ENCODE data around the gene CCDC107. TPM values are rescaled to one million over a fixed set of nuclear protein-coding genes. Genes with fewer than 3 reads are reported as not detected.
"Not testable (repeated sequence)": the region's sequence is repeated elsewhere in the genome, so short reads cannot be mapped to it uniquely, and the experiment has no call there.

The CCDC107 gene
- total RNA-seq, 1 donor from 2014 or later: 52.2 TPM

DNA sequence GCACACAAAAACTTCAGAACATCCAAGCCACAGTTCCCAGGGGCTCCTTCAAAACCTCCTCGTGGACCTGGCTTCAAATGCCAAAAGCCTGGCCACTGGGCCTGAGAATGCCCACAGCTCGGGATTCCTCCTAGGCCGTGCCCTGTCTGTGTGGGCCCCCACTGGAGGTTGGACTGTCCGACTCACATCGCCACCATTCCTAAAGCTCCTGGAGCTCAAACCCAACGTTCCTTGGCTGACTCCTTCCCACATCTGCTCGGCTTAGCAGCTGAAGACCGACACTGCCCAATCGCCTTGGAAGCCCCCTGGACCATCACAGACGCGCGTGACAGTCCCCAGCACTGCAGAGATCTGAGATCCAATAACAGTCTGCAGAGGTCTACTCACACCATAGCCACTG lies 15.0 kb upstream of the CCDC107 start:
- no peaks in the 10 kb centered on the region for H3K27me3 Mint-ChIP-seq (ENCODE audit: low read depth)
- TF ChIP-seq, protein P1, sequence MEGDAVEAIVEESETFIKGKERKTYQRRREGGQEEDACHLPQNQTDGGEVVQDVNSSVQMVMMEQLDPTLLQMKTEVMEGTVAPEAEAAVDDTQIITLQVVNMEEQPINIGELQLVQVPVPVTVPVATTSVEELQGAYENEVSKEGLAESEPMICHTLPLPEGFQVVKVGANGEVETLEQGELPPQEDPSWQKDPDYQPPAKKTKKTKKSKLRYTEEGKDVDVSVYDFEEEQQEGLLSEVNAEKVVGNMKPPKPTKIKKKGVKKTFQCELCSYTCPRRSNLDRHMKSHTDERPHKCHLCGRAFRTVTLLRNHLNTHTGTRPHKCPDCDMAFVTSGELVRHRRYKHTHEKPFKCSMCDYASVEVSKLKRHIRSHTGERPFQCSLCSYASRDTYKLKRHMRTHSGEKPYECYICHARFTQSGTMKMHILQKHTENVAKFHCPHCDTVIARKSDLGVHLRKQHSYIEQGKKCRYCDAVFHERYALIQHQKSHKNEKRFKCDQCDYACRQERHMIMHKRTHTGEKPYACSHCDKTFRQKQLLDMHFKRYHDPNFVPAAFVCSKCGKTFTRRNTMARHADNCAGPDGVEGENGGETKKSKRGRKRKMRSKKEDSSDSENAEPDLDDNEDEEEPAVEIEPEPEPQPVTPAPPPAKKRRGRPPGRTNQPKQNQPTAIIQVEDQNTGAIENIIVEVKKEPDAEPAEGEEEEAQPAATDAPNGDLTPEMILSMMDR (IDR thresholded peaks at IDR 0.05): no peak
- peaks cover 20% of the 10 kb centered on the region for H3K4me1 Mint-ChIP-seq (ENCODE audit: low read depth)
- H3K4me3 Mint-ChIP-seq (ENCODE audit: unreplicated experiment): no peak overlapping the region
- peaks cover 4% of the 10 kb centered on the region for H3K36me3 Mint-ChIP-seq (ENCODE audit: low read depth)
- DNase-seq (ENCODE audit: low spot score): no peak
- no peaks in the 10 kb centered on the region for H3K9me3 Mint-ChIP-seq (ENCODE audit: low read depth)
- H3K27ac Mint-ChIP-seq (ENCODE audit: unreplicated experiment): no peak overlapping the region

DNA sequence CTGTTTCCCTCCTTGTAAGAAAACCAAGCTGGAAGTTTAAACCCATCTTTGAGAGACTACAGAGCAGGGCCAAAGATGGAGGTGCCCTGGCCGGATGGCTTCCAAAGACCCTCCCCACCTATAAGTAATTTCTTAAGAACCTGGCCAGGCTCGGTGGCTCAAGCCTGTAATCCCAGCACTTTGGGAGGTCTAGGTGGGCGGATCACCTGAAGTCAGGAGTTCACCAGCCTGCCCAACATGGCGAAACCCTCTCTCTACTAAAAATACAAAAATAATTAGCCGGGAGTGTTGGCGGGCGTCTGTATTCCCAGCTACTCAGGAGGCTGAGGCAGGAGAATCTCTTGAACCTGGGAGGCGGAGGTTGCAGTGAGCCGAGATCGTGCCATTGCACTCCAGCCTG lies 12.4 kb upstream of the CCDC107 start:
- H3K36me3 Mint-ChIP-seq (ENCODE audit: low read depth); H3K9me3 Mint-ChIP-seq (ENCODE audit: low read depth); H3K27me3 Mint-ChIP-seq (ENCODE audit: low read depth); H3K27ac Mint-ChIP-seq (ENCODE audit: unreplicated experiment); DNase-seq (ENCODE audit: low spot score): not testable (repeated sequence)
- peaks cover 22% of the 10 kb centered on the region for H3K4me1 Mint-ChIP-seq (ENCODE audit: low read depth)
- H3K4me3 Mint-ChIP-seq (ENCODE audit: unreplicated experiment): peak overlapping the region; percentile 85

DNA sequence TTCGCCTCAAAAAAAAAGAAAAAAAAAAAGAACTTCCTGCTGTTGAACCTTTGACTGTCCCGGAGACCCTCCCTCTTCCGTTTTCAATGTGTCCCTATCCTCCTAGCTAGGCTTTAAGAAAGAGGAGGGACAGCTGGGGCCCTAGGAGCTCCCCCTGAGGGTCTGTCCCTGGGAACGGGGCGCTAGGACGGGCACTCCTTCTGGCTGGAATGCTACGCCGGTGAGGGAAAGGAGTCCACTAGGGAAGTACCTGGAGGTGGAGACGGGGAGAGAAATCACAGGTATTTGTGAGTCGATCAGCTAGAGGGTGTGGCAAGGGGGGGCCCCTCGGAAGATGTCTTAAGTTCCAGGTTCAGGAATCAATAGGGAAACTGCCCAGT lies 11.9 kb upstream of the CCDC107 start:
- DNase-seq (ENCODE audit: low spot score): no peak
- H3K4me3 Mint-ChIP-seq (ENCODE audit: unreplicated experiment): peak overlapping the region; percentile 85
- H3K27me3 Mint-ChIP-seq (ENCODE audit: low read depth): no peaks in the 10 kb centered on the region
- peak overlapping the region; percentile 87 for H3K27ac Mint-ChIP-seq (ENCODE audit: unreplicated experiment)
- H3K9me3 Mint-ChIP-seq (ENCODE audit: low read depth): no peaks in the 10 kb centered on the region
- H3K4me1 Mint-ChIP-seq (ENCODE audit: low read depth): peaks cover 22% of the 10 kb centered on the region
- H3K36me3 Mint-ChIP-seq (ENCODE audit: low read depth): no peaks in the 10 kb centered on the region
- TF ChIP-seq, protein P1 (IDR thresholded peaks at IDR 0.05): no peak

DNA sequence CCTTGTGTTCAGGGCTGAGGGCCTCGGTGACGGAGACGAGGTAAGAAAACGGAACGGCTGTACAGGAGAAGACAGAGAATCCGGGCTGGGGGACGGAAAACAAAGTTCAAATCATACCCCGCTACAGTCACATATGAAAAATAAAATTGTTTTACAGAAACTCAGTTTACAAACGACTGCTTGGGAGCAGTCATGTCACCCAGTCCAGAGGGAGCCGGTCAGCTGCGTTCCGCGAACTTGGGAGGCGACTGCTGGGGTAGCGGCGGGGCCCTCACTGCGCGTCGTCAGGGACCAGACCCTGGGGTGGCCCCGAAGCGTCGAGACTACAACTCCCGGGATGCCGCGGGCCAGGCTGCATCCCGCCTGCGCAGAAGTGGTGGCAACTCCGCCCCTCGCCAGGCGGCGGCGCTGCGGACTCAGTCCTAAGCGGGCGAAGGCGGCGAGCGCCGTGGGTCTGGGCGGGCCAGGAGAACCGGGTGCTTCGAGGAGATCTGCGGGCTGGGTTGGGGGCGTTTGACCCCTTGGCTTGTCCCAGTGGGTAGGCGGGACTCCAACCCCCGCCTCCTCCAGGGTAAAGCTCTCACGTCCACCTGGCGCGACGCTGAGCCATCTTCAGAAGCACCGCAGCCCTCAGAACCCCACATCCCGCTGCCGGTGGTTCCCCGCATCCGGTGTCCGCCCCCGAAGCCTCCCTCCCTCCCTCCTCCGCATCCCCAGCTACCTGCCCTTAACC lies 11.4 kb upstream of the CCDC107 start:
- TF ChIP-seq, protein P1 (IDR thresholded peaks at IDR 0.05): peak; percentile 89
- H3K27me3 Mint-ChIP-seq (ENCODE audit: low read depth): no peaks in the 10 kb centered on the region
- H3K9me3 Mint-ChIP-seq (ENCODE audit: low read depth): no peaks in the 10 kb centered on the region
- H3K36me3 Mint-ChIP-seq (ENCODE audit: low read depth): no peaks in the 10 kb centered on the region
- DNase-seq (ENCODE audit: low spot score): peak; percentile 96
- peak overlapping the region; percentile 85 for H3K4me3 Mint-ChIP-seq (ENCODE audit: unreplicated experiment)
- H3K4me1 Mint-ChIP-seq (ENCODE audit: low read depth): peaks cover 22% of the 10 kb centered on the region
- H3K27ac Mint-ChIP-seq (ENCODE audit: unreplicated experiment): peak overlapping the region; percentile 87

DNA sequence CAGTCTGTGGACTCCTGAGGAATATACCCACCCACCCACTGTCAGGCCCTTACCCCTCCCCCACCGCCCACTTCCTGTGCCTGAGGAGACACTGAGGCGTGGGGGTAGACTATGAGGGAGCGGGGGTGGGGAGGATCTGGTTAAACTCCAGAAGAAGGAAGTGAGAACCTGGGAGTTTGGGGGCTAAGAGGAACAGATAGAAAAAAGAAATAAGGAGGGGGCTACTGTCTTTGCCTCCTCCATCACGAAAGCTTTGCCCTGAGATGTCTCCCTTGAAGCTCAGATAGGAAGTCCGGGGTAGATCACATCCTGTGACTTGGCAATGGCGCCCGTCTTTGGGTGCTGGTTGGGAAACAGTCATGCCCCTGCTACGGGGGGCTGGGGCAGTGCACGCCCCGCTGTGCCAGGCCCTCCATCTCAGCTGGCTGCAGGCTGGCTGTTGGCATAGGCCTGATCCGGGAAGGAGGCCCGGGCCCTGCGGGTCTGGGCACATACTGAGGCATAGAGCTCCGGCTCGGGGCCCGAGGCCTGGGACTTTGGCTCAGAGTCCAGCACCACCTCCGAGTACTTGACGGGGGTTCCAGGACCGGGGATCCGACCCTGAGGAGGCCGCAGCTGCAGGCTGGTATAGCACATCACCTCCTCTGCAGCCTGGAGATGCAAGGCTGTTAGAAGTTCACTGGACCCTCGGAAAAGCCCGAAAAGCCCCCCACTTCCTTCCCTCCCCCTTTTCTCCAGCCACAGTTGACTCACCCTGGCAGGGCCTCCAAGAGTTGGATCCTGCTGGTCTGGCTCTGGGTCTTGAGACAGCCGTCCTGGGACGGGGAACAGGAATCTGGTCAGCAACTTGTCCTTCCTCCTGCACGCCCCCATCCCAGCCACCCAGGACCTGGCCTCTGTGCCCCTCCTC lies 8.4 kb upstream of the CCDC107 start:
- Mint-ChIP-seq H3K4me3 (ENCODE audit: unreplicated experiment) (no peak overlapping the region), H3K36me3 (ENCODE audit: low read depth) (no peaks in the 10 kb centered on the region)

More for the DNA sequence above, 8.4 kb upstream of the CCDC107 start:
- no peak for DNase-seq (ENCODE audit: low spot score)
- peaks cover 22% of the 10 kb centered on the region for H3K4me1 Mint-ChIP-seq (ENCODE audit: low read depth)
- H3K27ac Mint-ChIP-seq (ENCODE audit: unreplicated experiment): no peak overlapping the region
- H3K9me3 Mint-ChIP-seq (ENCODE audit: low read depth): no peaks in the 10 kb centered on the region
- TF ChIP-seq, protein P1 (IDR thresholded peaks at IDR 0.05): no peak
- no peaks in the 10 kb centered on the region for H3K27me3 Mint-ChIP-seq (ENCODE audit: low read depth)
